Neural progenitor cell (in vitro differentiated cells): ENCODE data around the gene DLG2. TPM values are rescaled to one million over a fixed set of nuclear protein-coding genes. Genes with fewer than 3 reads are reported as not detected.

Experiments used
- DNase-seq: peaks from one replicate; pipeline ENCODE4 v3.0.0-alpha.2; 2016; ENCODE audit warnings: low spot score
- H2AFZ ChIP-seq: fragments of 200-600 bp; sonication (generic); replicated peaks from 2 replicates; pipeline ENCODE4 v1.6.1; 2016; ENCODE audit warnings: antibody characterized with exemption
- H3F3A ChIP-seq: fragments of 200-600 bp; sonication (generic); 2 replicates; pipeline ENCODE4 v1.6.1; 2016; ENCODE audit warnings: antibody characterized with exemption, low read depth
- H3K27ac ChIP-seq: fragments of 200-600 bp; sonication (generic); 2 replicates; pipeline ENCODE4 v1.5.1; 2016; ENCODE audit warnings: mild to moderate bottlenecking
- H3K27me3 ChIP-seq: fragments of 200-600 bp; sonication (generic); 2 replicates; pipeline ENCODE4 v1.6.1; 2016; ENCODE audit warnings: mild to moderate bottlenecking, moderate library complexity
- H3K36me3 ChIP-seq: fragments of 200-600 bp; sonication (generic); 2 replicates; pipeline ENCODE4 v1.5.1; 2016
- H3K4me1 ChIP-seq: fragments of 200-600 bp; sonication (generic); 2 replicates; pipeline ENCODE4 v1.6.1; 2016; ENCODE audit warnings: mixed run types
- H3K4me2 ChIP-seq: fragments of 200-600 bp; sonication (generic); 2 replicates; pipeline ENCODE4 v1.6.1; 2016
- H3K4me3 ChIP-seq: fragments of 200-600 bp; sonication (generic); 2 replicates; pipeline ENCODE4 v1.5.1; 2016
- H3K79me2 ChIP-seq: fragments of 200-600 bp; sonication (generic); 2 replicates; pipeline ENCODE4 v1.6.1; 2016; ENCODE audit warnings: low read depth
- H3K9ac ChIP-seq: fragments of 200-600 bp; sonication (generic); 2 replicates; pipeline ENCODE4 v1.6.1; 2016
- H3K9me3 ChIP-seq: fragments of 200-600 bp; sonication (generic); 2 replicates; pipeline ENCODE4 v1.5.1; 2016; ENCODE audit warnings: low read depth
- H4K20me1 ChIP-seq: fragments of 200-600 bp; sonication (generic); 2 replicates; pipeline ENCODE4 v1.6.1; 2016; ENCODE audit warnings: low read depth
- H3K27ac Mint-ChIP-seq: 3 replicates; pipeline ENCODE4 v1.8.0; 2021; ENCODE audit warnings: mixed read lengths
- H3K27me3 Mint-ChIP-seq: 2 replicates; pipeline ENCODE4 v1.8.0; 2022; ENCODE audit warnings: low read depth, mild to moderate bottlenecking, inconsistent platforms, moderate library complexity, mixed read lengths; ENCODE audit not compliant: insufficient read depth
- H3K36me3 Mint-ChIP-seq: 3 replicates; pipeline ENCODE4 v1.8.0; 2021; ENCODE audit warnings: mixed read lengths
- H3K4me1 Mint-ChIP-seq: 3 replicates; pipeline ENCODE4 v1.8.0; 2021; ENCODE audit warnings: mixed read lengths
- H3K4me3 Mint-ChIP-seq: 3 replicates; pipeline ENCODE4 v1.8.0; 2021; ENCODE audit warnings: mild to moderate bottlenecking, moderate library complexity, mixed read lengths
- H3K9me3 Mint-ChIP-seq: 3 replicates; pipeline ENCODE4 v1.8.0; 2020; ENCODE audit warnings: mixed read lengths
- CTCF ChIP-seq: fragments of 200-600 bp; sonication (generic); IDR thresholded peaks from 2 replicates; pipeline ENCODE4 v1.5.1; 2017; ENCODE audit warnings: antibody characterized with exemption, mild to moderate bottlenecking
- EZH2 ChIP-seq: fragments of 200-600 bp; sonication (generic); IDR thresholded peaks from 2 replicates; pipeline ENCODE4 v1.6.1; 2017; ENCODE audit warnings: antibody characterized with exemption, mild to moderate bottlenecking, moderate library complexity
- EZH2phosphoT487 ChIP-seq: fragments of 200-600 bp; sonication (generic); IDR thresholded peaks from 2 replicates; pipeline ENCODE4 v1.6.1; 2017; ENCODE audit warnings: antibody characterized with exemption
- total RNA-seq: library from RNA; depleted of rRNA; stranded (reverse); fragments of >200 nt; gene quantifications from 2 replicates; pipeline ENCODE4 v1.2.3, GENCODE V29; 2015; ENCODE audit warnings: low replicate concordance

DLG2 gene
- total RNA-seq, 1 donor from 2014 or later = 7.5 TPM

- TF ChIP-seq CTCF = no peak
- no peak for TF ChIP-seq EZH2
- no peak for TF ChIP-seq EZH2phosphoT487
- Mint-ChIP-seq H3K4me3 (no peak overlapping the region), H3K27ac (no peak overlapping the region), H3K27me3 (no peaks in the 10 kb centered on the region), H3K36me3 (no peaks in the 10 kb centered on the region), H3K4me1 (peaks cover 5% of the 10 kb centered on the region), H3K9me3 (no peaks in the 10 kb centered on the region)
- Histone ChIP-seq H3K9ac (no peak overlapping the region), H3K4me3 (no peak overlapping the region), H3K36me3 (no peaks in the 10 kb centered on the region), H3K79me2 (no peaks in the 10 kb centered on the region), H3K27me3 (no peaks in the 10 kb centered on the region), H2AFZ (no peak overlapping the region), H4K20me1 (no peaks in the 10 kb centered on the region), H3F3A (no peaks in the 10 kb centered on the region), H3K4me1 (peaks cover 3% of the 10 kb centered on the region), H3K4me2 (no peak overlapping the region), H3K9me3 (no peaks in the 10 kb centered on the region), H3K27ac (no peak overlapping the region)
- DNase-seq = no peak
These were observed 1018.3 kb downstream of the DLG2 start for GRCh38 chr11:84608837-84609196.

GRCh38 chr11:84607975-84608836 lies 1018.9 kb downstream of the DLG2 start:
- Mint-ChIP-seq H3K36me3 (no peaks in the 10 kb centered on the region), H3K9me3 (no peaks in the 10 kb centered on the region), H3K4me1 (peaks cover 5% of the 10 kb centered on the region), H3K27ac (no peak overlapping the region), H3K4me3 (no peak overlapping the region), H3K27me3 (no peaks in the 10 kb centered on the region)
- TF ChIP-seq EZH2 (no peak), EZH2phosphoT487 (no peak), CTCF (no peak)
- H3K79me2 ChIP-seq = no peaks in the 10 kb centered on the region
- no peak overlapping the region for H3K4me2 ChIP-seq
- DNase-seq = no peak
- no peaks in the 10 kb centered on the region for H3K9me3 ChIP-seq
- H3K4me3 ChIP-seq = no peak overlapping the region
- H3K27me3 ChIP-seq = no peaks in the 10 kb centered on the region
- H3K27ac ChIP-seq = no peak overlapping the region
- no peaks in the 10 kb centered on the region for H3F3A ChIP-seq
- no peaks in the 10 kb centered on the region for H3K36me3 ChIP-seq
- no peaks in the 10 kb centered on the region for H4K20me1 ChIP-seq
- peaks cover 3% of the 10 kb centered on the region for H3K4me1 ChIP-seq
- H3K9ac ChIP-seq = no peak overlapping the region
- H2AFZ ChIP-seq = no peak overlapping the region

GRCh38 chr11:84594602-84595001 lies 1032.5 kb downstream of the DLG2 start:
- H3K27me3 Mint-ChIP-seq = no peaks in the 10 kb centered on the region
- Histone ChIP-seq H3F3A (no peaks in the 10 kb centered on the region), H2AFZ (no peak overlapping the region), H4K20me1 (no peaks in the 10 kb centered on the region), H3K36me3 (no peaks in the 10 kb centered on the region), H3K4me3 (no peak overlapping the region), H3K9me3 (no peaks in the 10 kb centered on the region), H3K27me3 (no peaks in the 10 kb centered on the region), H3K4me2 (no peak overlapping the region), H3K79me2 (no peaks in the 10 kb centered on the region), H3K4me1 (peaks cover 11% of the 10 kb centered on the region), H3K27ac (no peak overlapping the region), H3K9ac (no peak overlapping the region)
- TF ChIP-seq CTCF = no peak
- TF ChIP-seq EZH2phosphoT487 = no peak
- no peak for TF ChIP-seq EZH2
- no peak for DNase-seq
- peaks cover 3% of the 10 kb centered on the region for H3K9me3 Mint-ChIP-seq
- H3K27ac Mint-ChIP-seq = no peak overlapping the region
- no peak overlapping the region for H3K4me3 Mint-ChIP-seq
- peaks cover 7% of the 10 kb centered on the region for H3K4me1 Mint-ChIP-seq
- no peaks in the 10 kb centered on the region for H3K36me3 Mint-ChIP-seq
